H9 (cell line): Measurements from ENCODE around the gene RPL37A. TPM values are rescaled to one million over a fixed set of nuclear protein-coding genes. Genes with fewer than 3 reads are reported as not detected.
A peak's percentile ranks its signal among the peaks of the same experiment; 100 is the strongest.

Source experiments
- DNase-seq: peaks from one replicate; pipeline ENCODE4 v3.0.0-alpha.2; 2017
- H2AFZ ChIP-seq: one replicate; pipeline ENCODE4 v1.6.1; 2013; ENCODE audit warnings: mild to moderate bottlenecking, low read length, control low read depth, moderate library complexity
- H2AK5ac ChIP-seq: 2 replicates; pipeline ENCODE4 v1.6.1; 2013; ENCODE audit warnings: low read length, control low read depth, mixed read lengths; ENCODE audit not compliant: insufficient read length
- H2BK120ac ChIP-seq: one replicate; pipeline ENCODE4 v1.6.1; 2013; ENCODE audit warnings: low read depth, mild to moderate bottlenecking, low read length, control low read depth, inconsistent platforms; ENCODE audit not compliant: poor library complexity, severe bottlenecking
- H2BK12ac ChIP-seq: 2 replicates; pipeline ENCODE4 v1.6.1; 2013; ENCODE audit warnings: low read length, control low read depth, mixed read lengths, low read depth; ENCODE audit not compliant: insufficient read length
- H2BK15ac ChIP-seq: 2 replicates; pipeline ENCODE4 v1.6.1; 2013; ENCODE audit warnings: low read depth, low read length, control low read depth
- H2BK20ac ChIP-seq: one replicate; pipeline ENCODE4 v1.6.1; 2013; ENCODE audit warnings: low read depth, mild to moderate bottlenecking, low read length, control low read depth, inconsistent platforms; ENCODE audit not compliant: poor library complexity, severe bottlenecking
- H2BK5ac ChIP-seq: 2 replicates; pipeline ENCODE4 v1.6.1; 2013; ENCODE audit warnings: low read length, control low read depth, mixed read lengths; ENCODE audit not compliant: insufficient read length
- H3K14ac ChIP-seq: 2 replicates; pipeline ENCODE4 v1.6.1; 2013; ENCODE audit warnings: low read length, control low read depth; ENCODE audit not compliant: insufficient read depth
- H3K18ac ChIP-seq: 2 replicates; pipeline ENCODE4 v1.6.1; 2013; ENCODE audit warnings: low read depth, mild to moderate bottlenecking, mixed read lengths, low read length, control low read depth; ENCODE audit not compliant: insufficient read length
- H3K23ac ChIP-seq: 2 replicates; pipeline ENCODE4 v1.6.1; 2013; ENCODE audit warnings: low read length, control low read depth, mixed read lengths, low read depth; ENCODE audit not compliant: insufficient read length
- H3K23me2 ChIP-seq: 2 replicates; pipeline ENCODE4 v1.6.1; 2013; ENCODE audit warnings: low read depth, mild to moderate bottlenecking, mixed read lengths, low read length, control low read depth; ENCODE audit not compliant: insufficient read length, poor library complexity, severe bottlenecking
- H3K27ac ChIP-seq: 2 replicates; pipeline ENCODE4 v1.5.1; 2013; ENCODE audit warnings: low read length, control low read depth, mixed read lengths, low read depth; ENCODE audit not compliant: insufficient read length
- H3K27me3 ChIP-seq: 2 replicates; pipeline ENCODE4 v1.6.1; 2013; ENCODE audit warnings: low read length, control low read depth, inconsistent platforms; ENCODE audit not compliant: insufficient read depth
- H3K4ac ChIP-seq: 2 replicates; pipeline ENCODE4 v1.6.1; 2013; ENCODE audit warnings: low read depth, mild to moderate bottlenecking, control low read depth, inconsistent platforms, low read length, moderate library complexity
- H3K4me1 ChIP-seq: 2 replicates; pipeline ENCODE4 v1.6.1; 2013; ENCODE audit warnings: low read length, control low read depth, inconsistent platforms; ENCODE audit not compliant: insufficient read depth
- H3K4me2 ChIP-seq: 2 replicates; pipeline ENCODE4 v1.6.1; 2013; ENCODE audit warnings: low read length, control low read depth, mixed read lengths; ENCODE audit not compliant: insufficient read length, insufficient read depth
- H3K56ac ChIP-seq: 2 replicates; pipeline ENCODE4 v1.6.1; 2013; ENCODE audit warnings: low read depth, mild to moderate bottlenecking, mixed read lengths, low read length, control low read depth; ENCODE audit not compliant: insufficient read length
- H3K79me1 ChIP-seq: 2 replicates; pipeline ENCODE4 v1.6.1; 2013; ENCODE audit warnings: low read depth, mild to moderate bottlenecking, moderate library complexity, low read length, control low read depth, inconsistent platforms; ENCODE audit not compliant: insufficient read depth, poor library complexity, severe bottlenecking
- H3K79me2 ChIP-seq: 2 replicates; pipeline ENCODE4 v1.6.1; 2013; ENCODE audit warnings: low read length, control low read depth, inconsistent platforms; ENCODE audit not compliant: insufficient read depth
- H3K9ac ChIP-seq: 2 replicates; pipeline ENCODE4 v1.6.1; 2013; ENCODE audit warnings: low read length, control low read depth, mixed read lengths; ENCODE audit not compliant: insufficient read length; ENCODE audit errors: extremely low read depth
- H3K9me3 ChIP-seq: one replicate; pipeline ENCODE4 v1.6.1; 2013; ENCODE audit warnings: low read depth, low read length, inconsistent platforms; ENCODE audit not compliant: control insufficient read depth
- H3T11ph ChIP-seq: one replicate; pipeline ENCODE4 v1.6.1; 2013; ENCODE audit warnings: mild to moderate bottlenecking, low read length, control low read depth, inconsistent platforms
- H4K20me1 ChIP-seq: one replicate; pipeline ENCODE4 v1.6.1; 2013; ENCODE audit not compliant: control insufficient read depth, insufficient read length, insufficient read depth
- H4K5ac ChIP-seq: 2 replicates; pipeline ENCODE4 v1.6.1; 2013; ENCODE audit warnings: low read depth, mild to moderate bottlenecking, mixed read lengths, low read length, control low read depth; ENCODE audit not compliant: insufficient read length
- H4K8ac ChIP-seq: replicated peaks from 2 replicates; pipeline ENCODE4 v1.6.1; 2013; ENCODE audit warnings: low read length, control low read depth, mixed read lengths, low read depth; ENCODE audit not compliant: insufficient read length
- H4K91ac ChIP-seq: 2 replicates; pipeline ENCODE4 v1.6.1; 2013; ENCODE audit warnings: low read depth, mild to moderate bottlenecking, moderate library complexity, mixed read lengths, low read length, control low read depth; ENCODE audit not compliant: insufficient read length
- H3K27ac Mint-ChIP-seq, 3 experiments: 2 replicates in 2 of 3; 3 replicates in 1 of 3; pipeline ENCODE4 v1.8.0; 2020 to 2021; ENCODE audit warnings: mixed read lengths in 3 of 3, mild to moderate bottlenecking in 1 of 3, moderate library complexity in 1 of 3
- H3K27me3 Mint-ChIP-seq: 2 replicates; pipeline ENCODE4 v1.8.0; 2021; ENCODE audit warnings: low read depth, mild to moderate bottlenecking, moderate library complexity, mixed read lengths
- H3K36me3 Mint-ChIP-seq, 3 experiments: 2 replicates in 2 of 3; 3 replicates in 1 of 3; pipeline ENCODE4 v1.8.0; 2020 to 2021; ENCODE audit warnings: low read depth in 3 of 3, mixed read lengths in 3 of 3; ENCODE audit not compliant: insufficient read depth in 1 of 3
- H3K4me1 Mint-ChIP-seq, 2 experiments: 2 replicates each; pipeline ENCODE4 v1.8.0; 2020; ENCODE audit warnings: mixed read lengths in 2 of 2
- H3K4me3 Mint-ChIP-seq, 2 experiments: 2 replicates in 1 of 2; 3 replicates in 1 of 2; pipeline ENCODE4 v1.8.0; 2020 to 2021; ENCODE audit warnings: mild to moderate bottlenecking in 2 of 2, mixed read lengths in 2 of 2, moderate library complexity in 1 of 2
- H3K9me3 Mint-ChIP-seq, 2 experiments: 2 replicates in 1 of 2; 3 replicates in 1 of 2; pipeline ENCODE4 v1.8.0; 2020; ENCODE audit warnings: mild to moderate bottlenecking in 2 of 2, mixed read lengths in 2 of 2, moderate library complexity in 1 of 2
- CTCF ChIP-seq: fragments of 200-600 bp; sonication (generic); conservative IDR thresholded peaks from 3 replicates; pipeline ENCODE4 v1.8.0; 2021; ENCODE audit warnings: antibody characterized with exemption, mild to moderate bottlenecking
- WGBS: extraction: QIAGEN DNeasy Blood & Tissue Kit; methylation state at CpG from one replicate; pipeline ENCODE4 v1.1.7; 2013; ENCODE audit warnings: missing lambda C conversion rate, low lambda C conversion rate, mixed read lengths; ENCODE audit not compliant: insufficient read length; ENCODE audit errors: extremely low coverage; 5-methylcytosine and 5-hydroxymethylcytosine counted together
- total RNA-seq: library from RNA; stranded (reverse); gene quantifications from 2 replicates; pipeline ENCODE4 v1.2.1, GENCODE V29; 2021

Gene RPL37A
- total RNA-seq, 1 experiment from 2014 or later: 3,769 TPM

DNA sequence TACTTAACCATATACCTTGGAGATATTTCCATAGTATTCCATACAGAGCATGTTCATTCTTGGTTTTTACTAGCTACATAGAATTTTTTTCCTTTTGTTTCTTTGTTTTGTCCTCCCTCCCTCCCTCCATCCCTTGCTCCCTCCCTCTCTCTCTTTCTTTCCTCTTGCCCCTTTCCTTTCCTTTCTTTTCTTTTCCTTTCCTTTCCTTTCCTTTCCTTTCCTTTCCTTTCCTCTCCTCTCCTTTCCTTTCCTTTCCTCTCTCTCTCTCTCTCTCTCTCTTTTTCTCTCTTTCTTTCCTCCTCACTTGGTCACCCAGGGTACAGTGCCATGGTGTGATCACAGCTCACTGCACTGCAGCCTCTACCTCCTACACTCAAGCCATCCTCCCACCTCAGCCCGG lies 28.3 kb downstream of the RPL37A start:
- Histone ChIP-seq H3K23ac (no peak overlapping the region), H4K91ac (no peak overlapping the region), H3T11ph (no peak overlapping the region), H2BK120ac (no peak overlapping the region), H2BK5ac (no peak overlapping the region), H3K4me2 (no peak overlapping the region), H3K14ac (no peak overlapping the region), H2AK5ac (no peak overlapping the region), H3K27me3 (no peaks in the 10 kb centered on the region), H3K79me1 (no peaks in the 10 kb centered on the region), H2BK15ac (no peak overlapping the region), H3K9me3 (no peaks in the 10 kb centered on the region), H4K5ac (no peak overlapping the region), H2BK20ac (no peak overlapping the region), H2BK12ac (no peak overlapping the region), H3K79me2 (no peaks in the 10 kb centered on the region), H3K9ac (no peak overlapping the region), H3K18ac (no peak overlapping the region), H2AFZ (no peak overlapping the region), H3K27ac (no peak overlapping the region), H3K56ac (no peak overlapping the region), H3K4me1 (no peaks in the 10 kb centered on the region; the same call in 1 of the 2 replicates), H4K20me1 (no peaks in the 10 kb centered on the region), H4K8ac (no peak overlapping the region), H3K4ac (no peak overlapping the region), H3K23me2 (no peaks in the 10 kb centered on the region)
- H3K27me3 Mint-ChIP-seq: no peaks in the 10 kb centered on the region
- WGBS: no CpG with 5 or more reads among the region's 1 CpG
- peaks cover 0 to 7% of the 10 kb centered on the region in 2 experiments; a peak in 2 of 5 replicates for H3K9me3 Mint-ChIP-seq
- peak overlapping the region in 2 of 3 experiments; percentile 41 to 42; a peak in 3 of 7 replicates for H3K27ac Mint-ChIP-seq
- peaks cover 0 to 11% of the 10 kb centered on the region in 2 experiments; a peak in 2 of 4 replicates for H3K4me1 Mint-ChIP-seq
- peaks cover 0 to 12% (median 6%) of the 10 kb centered on the region in 3 experiments; a peak in 6 of 7 replicates for H3K36me3 Mint-ChIP-seq
- no peak for DNase-seq
- no peak for TF ChIP-seq CTCF
- H3K4me3 Mint-ChIP-seq: no peak overlapping the region; a peak in 1 of 5 replicates
